Stomach (tissue), 4 donors: ENCODE data around the gene SF3A2.

Experiments
- EP300 ChIP-seq: sonication (generic); formaldehyde crosslinking; IDR thresholded peaks from one replicate; pipeline ENCODE4 v1.6.1; 2017; ENCODE audit warnings: antibody characterized with exemption
- POLR2AphosphoS5 ChIP-seq, 3 donors: sonication (generic); formaldehyde crosslinking; IDR thresholded peaks; one replicate each; pipeline ENCODE4 v1.6.1; 2016; ENCODE audit warnings: antibody characterized with exemption in 3 of 3
- TF ChIP-seq, protein P1 (sequence below), 7 experiments: fragments of 450-650 bp in 4 of 7; fragments of 200-600 bp in 3 of 7; sonication (generic) in 3 of 7; IDR thresholded peaks; one replicate each; pipeline ENCODE4 v1.5.1; 2016 to 2019; ENCODE audit warnings: antibody characterized with exemption in 7 of 7, control low read depth in 2 of 7, mild to moderate bottlenecking in 1 of 7

DNA sequence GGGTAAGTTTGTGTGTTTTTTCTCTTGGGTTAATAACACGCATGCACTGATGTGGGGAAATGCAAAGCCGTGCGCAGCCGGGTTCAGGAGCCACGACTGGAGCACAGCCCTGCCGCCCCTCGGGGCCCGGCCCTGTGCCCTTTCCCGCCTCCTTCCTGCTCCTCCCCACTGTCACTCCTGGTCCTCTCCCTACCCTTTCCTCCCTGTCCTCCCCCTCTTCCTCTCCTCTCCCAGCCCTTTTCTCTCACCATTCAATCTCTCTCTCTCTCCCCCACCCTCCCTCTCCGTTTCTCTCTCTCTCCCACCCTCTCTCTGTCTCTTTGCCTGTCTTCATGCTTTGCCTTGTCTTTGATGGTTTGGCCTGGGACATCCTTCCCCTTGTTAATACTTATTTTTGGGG lies 27.6 kb upstream of the SF3A2 start:
- TF ChIP-seq, protein P1, sequence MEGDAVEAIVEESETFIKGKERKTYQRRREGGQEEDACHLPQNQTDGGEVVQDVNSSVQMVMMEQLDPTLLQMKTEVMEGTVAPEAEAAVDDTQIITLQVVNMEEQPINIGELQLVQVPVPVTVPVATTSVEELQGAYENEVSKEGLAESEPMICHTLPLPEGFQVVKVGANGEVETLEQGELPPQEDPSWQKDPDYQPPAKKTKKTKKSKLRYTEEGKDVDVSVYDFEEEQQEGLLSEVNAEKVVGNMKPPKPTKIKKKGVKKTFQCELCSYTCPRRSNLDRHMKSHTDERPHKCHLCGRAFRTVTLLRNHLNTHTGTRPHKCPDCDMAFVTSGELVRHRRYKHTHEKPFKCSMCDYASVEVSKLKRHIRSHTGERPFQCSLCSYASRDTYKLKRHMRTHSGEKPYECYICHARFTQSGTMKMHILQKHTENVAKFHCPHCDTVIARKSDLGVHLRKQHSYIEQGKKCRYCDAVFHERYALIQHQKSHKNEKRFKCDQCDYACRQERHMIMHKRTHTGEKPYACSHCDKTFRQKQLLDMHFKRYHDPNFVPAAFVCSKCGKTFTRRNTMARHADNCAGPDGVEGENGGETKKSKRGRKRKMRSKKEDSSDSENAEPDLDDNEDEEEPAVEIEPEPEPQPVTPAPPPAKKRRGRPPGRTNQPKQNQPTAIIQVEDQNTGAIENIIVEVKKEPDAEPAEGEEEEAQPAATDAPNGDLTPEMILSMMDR (IDR thresholded peaks at IDR 0.05) = no peak
- TF ChIP-seq EP300 = no peak
- no peak for TF ChIP-seq POLR2AphosphoS5 (IDR thresholded peaks at IDR 0.05)
